OCI-M2 (cell line): ENCODE data around the gene UVSSA.

ENCODE experiments used
- DNase-seq: peaks from one replicate; lab custom pipeline; 2025; ENCODE audit not compliant: unreplicated experiment; lab: John Stamatoyannopoulos, UW

UVSSA gene

DNA sequence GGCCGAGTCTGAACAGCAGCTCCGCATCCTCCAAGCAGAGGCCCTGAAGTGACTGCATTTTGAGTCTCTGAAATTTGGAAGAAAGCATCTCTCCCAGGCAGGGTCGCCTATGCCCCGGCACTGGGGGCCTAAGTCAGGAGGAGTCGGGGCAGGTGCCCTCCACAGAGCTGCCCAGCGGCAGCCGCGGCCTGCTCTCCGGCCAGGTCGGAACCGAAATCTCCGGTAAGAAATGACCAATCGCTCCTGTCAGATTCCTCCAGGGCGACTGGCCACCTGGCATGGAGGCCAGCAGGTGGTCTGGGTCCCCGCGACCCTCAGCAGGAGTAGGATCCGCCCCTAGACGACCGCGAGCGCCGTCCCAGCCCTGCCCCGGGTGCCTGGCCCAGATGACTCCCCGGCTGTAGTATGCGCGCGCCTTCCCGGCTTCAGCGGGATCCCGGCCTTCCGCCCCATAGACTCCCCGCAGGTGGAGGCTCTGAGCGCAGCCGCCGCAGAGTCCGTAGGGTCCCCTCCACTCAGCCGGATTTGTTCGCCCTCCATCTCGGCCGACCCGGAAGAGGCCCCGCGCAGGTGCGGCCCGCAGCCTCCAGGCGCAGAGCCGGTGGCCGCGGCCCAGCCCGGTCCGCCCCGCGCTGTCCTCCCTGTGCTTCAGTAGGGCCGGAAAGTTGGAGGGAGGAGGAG, 57.7 kb downstream of the UVSSA start:
- DNase-seq: no peak

DNA sequence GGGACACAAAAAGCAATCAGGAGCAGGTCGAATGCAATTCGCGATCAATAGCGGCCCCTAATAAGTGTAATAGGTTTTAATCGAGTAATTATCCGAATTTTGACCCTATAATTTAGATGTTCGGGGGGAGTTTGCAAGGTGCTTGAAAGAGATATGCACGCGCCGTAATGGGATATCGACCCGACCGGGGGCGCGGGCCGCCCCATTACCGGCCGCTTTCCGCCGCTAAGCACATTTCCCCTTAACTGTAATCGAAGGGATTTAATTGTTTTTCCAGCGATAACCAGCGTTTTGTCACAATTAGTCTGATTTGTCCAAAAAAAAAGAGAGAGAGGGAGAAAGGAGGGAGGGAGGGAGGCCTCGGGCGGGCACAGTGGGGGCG, 58.2 kb downstream of the UVSSA start:
- DNase-seq: no peak

DNA sequence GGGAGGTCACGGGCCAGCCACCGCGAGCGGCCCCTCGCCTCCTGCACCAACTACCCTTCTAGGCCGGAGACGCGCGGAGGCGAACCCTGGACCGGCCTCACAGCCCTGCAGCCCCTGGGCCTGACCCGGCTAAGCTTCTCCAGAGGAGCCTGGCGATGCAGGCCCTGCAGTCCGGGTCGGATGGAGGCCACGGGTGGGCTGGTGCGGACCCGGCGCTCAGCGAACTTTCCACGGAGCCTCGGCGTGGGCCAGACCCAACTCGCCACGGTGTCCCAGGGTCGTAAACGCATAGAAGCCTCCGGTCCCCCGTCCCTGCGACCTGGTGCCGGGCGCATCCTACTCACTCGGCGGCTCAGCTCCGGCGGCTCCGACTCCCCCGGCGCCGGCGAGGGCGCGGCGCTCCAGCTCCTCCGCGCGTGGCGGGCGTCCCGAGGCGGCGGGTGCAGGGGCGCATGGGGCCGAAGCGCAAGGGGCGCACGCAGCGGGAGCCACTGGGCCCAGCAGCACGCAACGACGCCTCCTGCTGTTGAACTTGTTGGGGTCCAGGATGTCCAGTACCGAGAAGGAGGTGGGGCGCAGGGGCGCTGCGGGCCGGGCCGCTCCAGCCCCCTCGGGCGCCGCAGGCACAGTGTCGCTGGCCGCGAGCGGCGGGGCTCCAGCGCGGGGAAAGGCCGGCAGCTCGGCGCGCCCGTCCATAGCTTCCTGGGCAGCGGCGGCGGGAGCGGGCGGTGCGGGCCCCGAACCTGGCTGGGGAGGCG, 58.8 kb downstream of the UVSSA start:
- no peak for DNase-seq

DNA sequence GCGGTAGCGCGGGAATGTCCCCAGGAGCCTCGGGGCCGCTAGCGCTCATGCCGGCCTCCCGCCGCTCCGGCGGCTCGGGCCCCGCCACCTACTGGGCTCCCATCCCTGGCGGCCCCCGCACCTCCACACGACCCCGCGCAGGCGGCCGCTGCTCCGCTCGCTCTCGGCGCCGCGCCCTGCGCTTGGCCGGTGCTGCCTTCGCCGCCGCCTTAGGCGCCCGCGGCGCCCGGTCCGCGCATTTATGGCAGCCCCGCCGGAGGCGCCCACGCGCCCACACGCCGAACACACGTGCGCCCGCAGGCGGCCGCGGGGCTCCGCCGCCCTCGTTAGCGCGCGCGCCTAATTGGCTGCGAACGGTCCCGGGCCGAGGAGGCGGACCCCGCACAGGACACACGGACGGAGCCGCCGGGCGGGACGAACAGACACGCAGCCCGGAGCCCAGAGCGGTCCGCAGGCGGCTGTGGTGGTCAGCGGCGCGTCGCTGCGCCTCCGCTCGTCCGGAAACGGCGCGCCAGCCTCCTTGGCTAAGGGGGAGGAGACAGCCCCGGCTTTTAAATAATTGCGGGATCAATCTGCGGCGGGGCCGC, 59.5 kb downstream of the UVSSA start, which contains the start of gene NKX1-1:
TSS of gene NKX1-1 (minus strand) at position 49 of the 587 bp plus-strand sequence. CDS start at position 49, 0 bp downstream.
- no peak for DNase-seq

DNA sequence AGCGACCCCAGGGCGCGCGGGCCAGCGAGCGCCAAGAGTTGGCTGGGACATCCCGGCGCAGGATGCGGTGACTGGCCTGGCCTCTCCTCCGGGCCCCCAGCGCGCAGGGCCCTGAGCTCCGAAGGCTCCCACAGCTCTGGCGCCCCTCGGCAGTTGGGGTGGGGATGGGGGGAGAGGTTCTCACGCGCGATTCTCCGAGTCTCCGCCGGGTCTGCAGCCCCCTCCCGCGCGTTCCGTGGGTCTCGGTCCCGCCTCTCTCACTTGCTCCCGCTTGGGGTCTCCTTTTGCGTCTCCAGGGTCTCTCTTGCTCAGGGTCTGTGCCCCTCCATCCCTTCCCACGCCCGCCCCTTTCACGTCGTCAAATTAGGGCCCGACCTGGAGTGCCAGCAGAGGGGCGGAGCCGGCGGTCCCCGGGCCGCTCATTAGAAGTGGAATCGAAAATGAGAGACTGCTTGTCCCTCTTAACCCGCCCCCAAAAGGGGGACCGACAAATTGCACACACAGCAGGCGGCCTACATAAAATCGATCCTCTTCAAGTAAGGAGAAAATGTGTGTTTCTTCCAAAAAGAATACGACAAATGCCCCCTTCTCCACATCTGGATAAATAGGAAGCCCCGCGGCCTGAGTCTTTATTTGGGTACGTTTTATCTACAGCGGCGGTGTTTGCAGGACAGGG, 60.1 kb downstream of the UVSSA start:
- DNase-seq: no peak

DNA sequence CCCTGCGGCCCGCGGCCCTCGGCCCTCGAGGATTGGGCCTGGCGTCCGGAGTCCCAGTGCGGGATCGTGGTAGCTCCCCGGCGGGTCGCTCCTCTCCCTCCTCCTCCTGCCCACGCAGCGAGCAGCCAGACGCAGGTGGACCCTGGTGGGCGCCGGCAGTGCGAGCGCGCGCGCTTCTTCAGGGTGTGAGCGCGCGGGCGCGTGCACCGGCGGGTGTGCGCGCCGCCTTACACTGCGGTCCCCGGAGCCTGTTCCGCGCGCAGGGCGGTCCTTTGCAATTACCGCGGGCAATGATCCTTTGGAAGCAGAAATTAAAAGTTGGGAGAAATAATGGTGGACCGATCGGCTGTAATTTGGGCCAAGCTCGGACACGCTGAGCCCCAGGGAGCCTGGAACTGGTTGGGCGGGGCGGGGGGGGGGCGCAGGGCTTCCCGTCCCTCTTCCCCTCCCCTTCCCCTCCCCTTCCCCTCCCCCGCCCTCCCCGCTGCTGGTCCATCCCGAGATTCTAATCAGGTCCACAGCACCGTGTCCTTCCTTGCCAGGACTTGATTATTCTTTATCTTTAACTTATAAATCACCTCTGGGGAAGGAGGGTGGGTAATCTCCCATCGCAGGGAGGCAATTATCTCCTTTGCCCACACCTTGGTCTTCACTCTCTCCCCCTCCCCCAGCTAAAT, 60.8 kb downstream of the UVSSA start:
- no peak for DNase-seq

DNA sequence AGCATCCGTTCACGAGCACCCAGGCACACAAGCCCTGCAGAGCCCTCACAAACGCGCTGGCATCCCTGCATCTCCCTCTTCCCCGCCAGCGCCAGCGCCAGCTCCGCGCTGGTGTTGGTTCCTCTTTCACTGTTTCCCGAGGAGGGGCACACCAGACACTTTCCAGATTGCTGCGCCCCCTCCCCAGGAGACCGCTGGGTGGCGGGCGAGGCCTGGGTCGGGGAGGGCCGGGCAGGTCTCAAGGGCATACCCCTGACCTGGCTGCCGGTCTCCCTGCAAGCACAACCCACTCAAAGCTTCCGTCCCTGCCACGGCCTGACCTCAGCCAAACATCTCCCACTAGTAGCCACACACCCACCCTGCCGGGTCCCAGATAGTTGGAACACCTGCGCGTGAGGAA, 61.4 kb downstream of the UVSSA start:
- DNase-seq: no peak

DNA sequence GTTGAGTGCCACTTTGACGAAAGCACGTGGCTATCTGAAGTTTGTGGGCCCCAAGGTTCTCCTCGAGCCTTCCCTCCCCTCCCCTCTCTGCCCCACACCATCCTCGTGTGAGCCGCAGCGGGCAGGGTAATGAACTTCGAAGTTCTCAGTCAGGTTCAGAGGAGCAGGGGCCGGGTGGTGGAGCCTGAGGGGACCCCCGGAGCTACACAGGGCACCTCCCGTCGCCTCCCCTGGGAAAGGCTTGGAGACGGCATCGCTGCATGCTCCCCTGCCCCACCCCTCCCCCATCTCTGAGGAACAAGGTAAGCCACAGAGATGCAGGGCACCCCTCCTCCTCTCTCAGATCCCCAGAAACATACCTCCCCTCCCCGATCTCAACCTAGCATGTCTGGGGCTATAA, 62.1 kb downstream of the UVSSA start:
- DNase-seq: no peak

DNA sequence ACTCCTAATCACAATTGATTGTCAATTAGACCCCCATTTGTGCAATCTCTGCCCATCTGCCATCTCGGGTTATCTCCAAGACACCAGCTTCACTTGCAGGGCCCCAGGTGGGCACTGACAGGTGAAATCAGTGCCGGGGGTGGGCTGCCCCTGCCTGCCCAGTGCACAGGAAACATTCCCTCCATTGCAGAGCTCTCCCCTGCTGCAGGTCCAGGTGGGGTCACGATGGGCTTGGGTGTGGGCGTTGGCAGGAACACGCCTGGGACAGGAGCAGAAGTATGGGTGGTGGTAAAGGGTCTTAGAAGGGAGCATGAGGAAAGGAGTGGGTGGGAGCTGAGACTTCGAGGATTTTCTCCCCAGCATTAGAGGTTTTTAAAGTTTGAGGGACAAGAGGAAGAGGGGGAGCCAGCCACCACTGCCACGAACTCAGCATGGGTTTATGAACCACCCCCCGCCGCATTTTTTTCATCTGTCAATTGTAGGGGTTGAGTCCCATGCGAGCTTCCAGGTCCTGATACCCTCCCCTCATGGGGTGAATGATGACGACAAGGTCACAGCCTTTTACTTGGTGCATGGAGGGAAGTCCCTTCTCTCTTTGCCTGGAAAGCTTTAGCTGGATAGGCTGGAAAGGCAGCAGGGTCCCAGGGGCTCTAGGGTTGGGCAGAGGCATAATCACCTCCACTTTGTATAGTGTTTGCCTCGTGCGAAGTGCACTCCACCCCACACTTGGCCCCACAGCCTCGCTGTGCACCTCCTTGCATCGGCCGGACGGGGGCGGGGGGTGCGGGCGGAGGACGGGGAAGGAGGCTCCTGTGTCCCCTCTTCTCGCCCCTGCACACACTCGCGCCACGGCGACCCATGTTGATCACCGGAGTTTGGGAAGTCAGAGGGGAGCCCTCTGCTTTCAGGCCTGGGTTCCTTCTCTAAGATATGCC, 62.8 kb downstream of the UVSSA start:
- no peak for DNase-seq

DNA sequence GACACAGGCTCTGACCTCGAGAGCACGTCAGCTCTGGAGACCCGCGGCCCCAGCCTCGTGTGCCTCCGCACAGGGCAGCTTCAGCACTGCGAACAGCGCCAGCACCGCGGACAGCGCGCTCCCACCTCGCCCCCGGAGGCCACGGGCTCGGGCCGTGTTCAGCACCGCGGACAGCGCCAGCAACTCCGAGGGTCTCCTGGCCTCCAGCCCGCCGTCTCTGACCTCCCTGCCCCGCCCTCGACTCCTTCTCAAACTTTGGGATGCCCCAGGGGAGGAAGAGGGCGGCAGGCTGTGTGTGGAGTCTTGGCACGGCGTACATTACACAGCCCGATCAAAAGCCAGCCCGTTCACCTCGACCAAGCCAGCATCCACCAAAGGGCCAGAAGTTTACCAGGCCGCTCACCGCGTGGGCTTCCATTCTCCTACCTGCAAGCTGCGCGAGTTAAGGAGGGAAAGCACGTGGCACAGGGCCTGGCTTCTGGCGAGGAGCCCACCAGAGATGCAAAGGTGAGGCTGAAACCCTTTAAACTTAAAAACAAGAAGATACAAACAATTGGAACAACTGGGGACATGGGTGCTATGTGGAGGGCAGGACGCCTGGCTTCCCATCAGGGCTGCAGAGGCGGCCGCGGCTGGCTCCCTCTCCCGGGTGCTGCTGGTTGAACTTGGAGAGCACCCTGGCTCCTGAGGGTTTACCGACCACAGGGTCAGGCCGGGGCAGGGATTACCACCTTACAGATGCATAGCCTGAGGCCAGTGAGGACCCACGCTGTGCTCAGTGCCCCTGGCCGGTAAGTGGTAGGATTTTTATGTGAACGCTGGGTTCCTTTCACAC, 63.7 kb downstream of the UVSSA start:
- DNase-seq: no peak

DNA sequence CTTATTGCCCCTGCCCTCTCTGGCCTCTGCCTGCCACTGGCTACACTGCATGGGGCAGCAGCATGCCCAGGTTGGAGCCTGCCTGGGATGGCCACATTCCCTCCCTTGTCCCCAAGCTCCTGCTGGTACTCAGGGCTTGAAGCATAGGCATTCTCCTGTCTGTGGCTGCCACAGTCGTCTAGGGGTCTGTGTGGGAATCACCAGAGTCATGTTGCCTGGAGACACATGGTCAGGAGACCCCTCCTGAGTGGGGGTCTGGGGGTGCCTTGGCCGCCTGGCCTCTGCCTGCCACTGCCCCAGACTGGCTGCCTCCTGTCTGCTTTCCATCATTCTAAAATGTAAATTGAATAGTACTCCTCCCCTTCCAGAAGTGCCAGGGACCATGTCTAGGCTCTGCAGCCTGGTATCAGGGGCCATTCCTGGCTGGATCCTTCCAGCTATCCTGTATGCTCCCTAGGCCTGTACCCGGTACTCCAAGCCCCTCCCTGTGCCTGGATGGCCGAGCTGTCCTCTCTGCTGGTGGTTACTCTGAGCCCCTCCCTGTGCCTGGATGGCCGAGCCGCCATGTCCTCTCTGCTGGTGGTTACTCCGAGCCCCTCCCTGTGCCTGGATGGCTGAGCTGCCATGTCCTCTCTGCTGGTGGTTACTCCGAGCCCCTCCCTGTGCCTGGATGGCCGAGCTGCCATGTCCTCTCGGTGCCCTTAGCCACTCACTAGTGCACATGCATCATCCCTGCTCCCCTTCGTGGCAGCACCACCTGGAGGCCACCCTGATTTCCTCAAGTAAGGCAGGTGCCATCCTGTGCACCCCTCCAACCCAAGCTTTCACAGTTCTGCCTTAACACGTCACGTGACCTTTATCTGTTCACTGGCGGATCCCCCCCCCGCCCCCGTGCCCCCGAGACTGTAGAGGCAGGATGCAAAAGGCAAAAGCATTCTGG, 64.7 kb downstream of the UVSSA start:
- no peak for DNase-seq

DNA sequence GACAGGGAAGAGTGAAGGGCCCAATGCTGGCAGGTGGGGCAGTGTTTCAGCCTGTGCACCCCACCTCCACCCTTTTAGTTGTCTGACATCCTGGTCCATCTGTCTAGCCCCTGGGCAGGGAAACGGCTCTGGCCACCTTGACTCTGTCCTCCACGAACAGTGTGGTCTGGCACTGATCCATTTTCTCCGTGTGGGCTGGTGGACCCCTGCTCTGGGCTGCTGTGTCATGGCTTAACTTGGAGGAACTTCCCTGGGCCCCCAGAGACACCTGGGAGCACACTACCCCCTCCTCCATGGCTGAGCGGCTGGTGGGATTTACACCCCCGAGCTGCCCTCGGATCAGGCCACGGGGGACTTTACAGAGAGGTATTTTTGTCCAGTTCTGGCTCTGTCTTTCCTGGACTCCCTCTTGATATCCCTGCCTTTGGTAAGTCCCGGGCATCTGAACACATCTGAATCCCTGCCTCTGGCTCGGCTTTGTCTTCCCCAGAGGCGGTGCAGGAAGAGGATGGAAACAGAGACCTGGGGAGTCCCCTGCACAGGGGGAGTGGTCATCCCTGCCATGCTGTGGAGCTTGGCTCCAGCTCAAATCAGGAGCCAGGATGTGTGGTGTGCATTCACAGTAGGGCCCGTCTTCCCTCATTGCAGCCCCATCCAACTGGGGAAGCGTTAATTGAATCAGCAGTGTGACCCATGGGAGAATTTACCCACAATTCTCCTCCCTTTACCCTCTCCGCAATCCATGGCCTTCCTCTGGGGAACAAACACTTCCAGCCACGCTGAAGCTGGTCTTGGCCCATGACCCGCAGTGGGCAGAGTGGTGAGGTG, 65.6 kb downstream of the UVSSA start:
- no peak for DNase-seq

DNA sequence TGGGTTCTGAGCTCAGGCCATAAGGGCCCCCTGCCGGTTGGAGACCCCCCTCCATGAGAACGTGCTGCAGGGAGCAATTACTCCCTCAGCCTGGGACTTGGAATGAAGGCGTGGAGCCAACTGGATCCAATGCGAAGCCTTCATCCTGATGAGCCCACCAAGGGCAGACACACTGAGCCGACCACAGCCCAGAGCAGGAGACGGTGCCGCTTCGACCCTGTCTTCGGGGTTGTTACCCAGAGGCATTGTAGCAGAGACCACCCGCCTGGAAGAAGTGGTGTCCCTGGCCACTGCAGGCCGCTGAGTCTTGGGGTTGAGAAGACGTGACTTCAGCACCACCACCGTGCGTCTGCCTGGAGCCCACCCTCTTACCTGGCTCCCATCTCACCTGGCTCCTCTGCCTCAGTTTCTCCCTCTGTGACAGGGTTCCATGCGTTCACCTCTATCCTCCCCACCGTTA, 66.2 kb downstream of the UVSSA start:
- DNase-seq: no peak

DNA sequence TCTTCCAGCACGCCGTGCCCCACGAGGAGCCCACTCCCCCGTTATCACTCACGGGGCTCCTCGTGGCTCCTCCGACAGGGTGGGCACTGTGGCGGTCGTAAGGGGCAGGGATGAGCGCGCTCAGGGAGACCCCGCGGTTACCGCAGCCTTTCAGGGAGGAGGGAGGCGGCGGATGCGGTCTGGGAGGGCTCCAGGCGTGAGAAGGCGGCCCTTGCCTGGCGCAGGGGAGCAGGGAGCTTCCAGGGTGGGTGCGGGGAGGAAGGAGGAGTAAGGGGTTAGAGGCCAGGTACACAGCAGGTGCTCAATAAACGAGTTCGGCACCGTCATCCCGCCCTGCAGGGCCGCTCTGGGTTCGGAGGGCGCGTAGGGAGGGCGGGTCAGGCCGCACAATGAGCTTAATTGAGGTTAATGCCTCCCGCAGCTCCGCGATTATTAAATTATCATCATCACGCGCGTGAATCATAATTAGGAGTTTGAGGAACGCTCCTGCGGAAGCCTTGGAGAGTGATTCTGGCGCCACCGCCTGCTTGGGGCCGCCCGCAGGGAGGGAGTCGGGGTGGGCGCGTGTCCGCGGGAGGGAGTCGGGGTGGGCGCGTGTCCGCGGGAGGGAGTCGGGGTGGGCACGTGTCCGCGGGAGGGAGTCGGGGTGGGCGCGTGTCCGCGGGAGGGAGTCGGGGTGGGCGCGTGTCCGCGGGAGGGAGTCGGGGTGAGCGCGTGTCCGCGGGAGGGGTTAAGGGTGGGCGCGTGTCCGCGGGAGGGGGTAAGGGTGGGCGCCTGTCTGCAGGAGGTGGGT, 66.9 kb downstream of the UVSSA start:
- no peak for DNase-seq

DNA sequence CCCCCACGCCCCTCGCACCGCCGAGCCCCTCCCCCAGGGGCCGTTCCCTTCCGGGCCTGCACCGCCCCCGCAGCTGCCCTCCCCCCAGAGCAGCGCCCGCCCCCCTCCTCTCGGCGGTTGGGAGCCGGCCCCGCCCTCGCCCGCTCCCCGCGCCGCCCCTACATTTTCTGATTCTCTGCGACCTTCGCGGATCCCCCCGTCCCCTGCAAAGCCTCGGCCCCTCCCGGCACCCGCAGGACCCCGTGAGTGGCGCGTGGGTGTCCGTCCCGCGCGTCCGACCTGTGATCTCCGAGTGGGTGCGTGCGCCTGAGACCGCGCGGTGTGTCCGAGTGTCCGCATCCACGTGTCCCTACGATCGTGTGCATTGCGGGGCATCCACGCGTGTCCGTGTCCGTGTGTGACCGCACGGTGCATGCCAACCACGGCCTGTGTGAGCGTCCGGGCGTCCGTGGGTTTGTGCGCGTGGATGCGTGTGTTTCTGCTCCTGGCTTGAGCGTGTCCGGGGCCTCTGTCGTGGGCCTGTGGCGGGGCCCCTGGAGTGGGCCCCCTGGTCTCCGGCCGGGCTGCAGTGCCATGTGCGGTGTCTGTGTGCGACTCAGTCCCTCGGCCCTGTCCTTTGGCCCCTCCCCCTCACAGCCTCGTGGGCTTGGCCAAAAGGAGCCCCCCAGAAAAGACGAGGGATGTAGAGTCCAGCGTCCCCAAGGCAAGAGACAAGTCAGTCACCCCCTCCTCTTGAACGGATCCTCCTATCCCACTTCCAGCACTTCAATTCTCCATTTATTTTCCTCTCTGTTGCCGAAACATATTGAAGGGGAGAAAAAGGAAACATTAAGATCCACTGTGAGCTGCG, 68.0 kb downstream of the UVSSA start:
- DNase-seq: no peak

DNA sequence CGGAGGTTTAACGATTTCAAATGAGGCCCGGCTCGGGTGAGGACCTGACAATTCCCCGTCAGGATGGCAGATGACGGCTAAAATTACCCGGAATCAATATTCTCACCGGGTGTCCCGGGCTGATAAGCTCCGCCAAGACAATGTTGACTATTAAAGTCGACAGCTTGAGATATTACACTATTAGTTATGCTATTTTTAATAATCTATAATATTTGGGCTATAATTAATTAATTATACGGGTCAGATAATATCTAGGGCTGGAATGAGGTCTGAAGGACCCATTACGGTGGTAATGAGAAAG, 68.6 kb downstream of the UVSSA start:
- DNase-seq: no peak
